ENCODE measurements around the gene LCLAT1.
"Not testable (repeated sequence)": the region's sequence is repeated elsewhere in the genome, so short reads cannot be mapped to it uniquely, and the experiment has no call there.

The LCLAT1 gene

DNA sequence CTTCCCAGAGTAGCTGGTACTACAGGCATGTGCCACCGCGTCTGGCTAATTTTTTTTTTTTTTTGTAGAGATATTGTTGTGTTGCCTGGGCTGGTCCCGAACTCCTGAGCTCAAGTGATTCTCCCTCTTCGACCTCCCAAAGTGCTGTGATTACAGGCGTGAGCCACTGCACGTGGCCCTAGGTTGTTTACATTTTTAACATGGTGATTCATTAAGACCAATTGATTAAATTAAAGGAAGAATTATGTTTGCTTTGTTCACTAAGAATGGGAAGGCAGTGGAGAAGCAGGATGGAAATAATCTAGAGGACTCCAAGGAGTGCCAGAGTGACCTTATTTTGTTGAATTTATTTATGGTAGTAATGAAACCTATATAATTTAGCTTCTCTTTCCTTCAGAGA is 7.5 kb downstream of the LCLAT1 start:
- no peak overlapping the region for H3K27ac Mint-ChIP-seq
- DNase-seq (no peak), ATAC-seq (replicated peaks) (no peak)
- peaks cover 8 to 11% of the 10 kb centered on the region in 2 donors for H3K36me3 Mint-ChIP-seq
- no peaks in the 10 kb centered on the region for H3K27me3 Mint-ChIP-seq
- no peak overlapping the region for H3K4me3 Mint-ChIP-seq
- peaks cover 27 to 64% of the 10 kb centered on the region in 2 donors for H3K4me1 Mint-ChIP-seq
- peaks cover 0 to 4% of the 10 kb centered on the region in 2 donors for H3K9me3 Mint-ChIP-seq

DNA sequence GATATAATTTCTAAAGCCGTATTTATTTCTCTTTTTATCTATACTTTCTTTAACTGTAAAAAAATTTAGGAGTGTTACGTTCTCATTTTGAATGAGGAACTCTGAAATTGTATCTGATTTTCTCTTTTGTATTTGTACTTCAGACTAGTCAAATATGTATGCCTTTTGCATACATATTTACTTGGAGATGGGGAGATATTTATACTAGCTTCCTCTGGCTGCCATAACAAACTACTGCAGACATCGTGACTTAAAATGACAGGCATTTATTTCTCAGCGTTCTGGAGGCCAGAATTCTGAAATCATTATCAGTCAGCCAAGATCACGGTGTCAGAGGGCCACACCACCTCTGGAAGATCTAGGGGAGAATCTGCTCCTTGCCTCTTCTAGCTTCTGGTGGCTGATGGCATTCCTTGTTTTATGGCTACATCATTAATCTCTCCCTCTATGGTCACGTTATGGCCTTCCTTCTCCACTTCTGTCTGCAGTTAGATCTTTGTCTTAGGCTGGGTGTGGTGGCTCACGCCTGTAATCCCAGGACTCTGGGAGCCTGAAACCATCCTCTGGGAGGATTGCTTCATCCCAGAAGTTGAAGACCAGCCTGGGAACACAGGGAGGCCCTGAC is 8.2 kb downstream of the LCLAT1 start:
- no peak overlapping the region for H3K27ac Mint-ChIP-seq
- H3K36me3 Mint-ChIP-seq = peaks cover 10 to 15% of the 10 kb centered on the region in 2 donors
- H3K4me1 Mint-ChIP-seq = peaks cover 28 to 64% of the 10 kb centered on the region in 2 donors
- peaks cover 0 to 4% of the 10 kb centered on the region in 2 donors for H3K9me3 Mint-ChIP-seq
- DNase-seq (no peak), ATAC-seq (replicated peaks) (no peak)
- H3K27me3 Mint-ChIP-seq = no peaks in the 10 kb centered on the region
- no peak overlapping the region for H3K4me3 Mint-ChIP-seq

DNA sequence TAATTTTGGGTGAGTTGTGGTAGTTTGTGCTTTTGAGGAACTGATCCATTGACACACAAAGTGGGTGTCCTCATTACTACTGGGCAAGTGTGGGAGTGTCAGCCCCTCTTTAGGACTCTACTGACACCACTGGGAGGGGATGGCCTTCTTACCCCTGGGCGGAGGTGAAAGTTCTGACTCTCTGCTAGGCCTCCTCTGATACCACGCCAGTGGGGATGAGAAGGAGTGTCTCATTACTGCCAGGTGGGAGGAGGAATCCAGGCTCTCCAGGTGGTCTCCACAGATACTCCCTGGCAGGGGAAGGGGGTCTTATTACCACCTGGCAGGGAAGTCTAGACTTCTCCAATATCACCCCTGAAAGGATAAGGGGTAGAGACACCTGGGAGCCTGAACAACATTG is 9.1 kb downstream of the LCLAT1 start:
- Mint-ChIP-seq H3K9me3 (peaks cover 0 to 4% of the 10 kb centered on the region in 2 donors), H3K36me3 (peaks cover 10 to 16% of the 10 kb centered on the region in 2 donors), H3K27ac (no peak overlapping the region), H3K4me1 (peaks cover 30 to 64% of the 10 kb centered on the region in 2 donors), H3K4me3 (no peak overlapping the region), H3K27me3 (no peaks in the 10 kb centered on the region)
- ATAC-seq (replicated peaks) (peak; percentile 50 to 57), DNase-seq (no peak)

DNA sequence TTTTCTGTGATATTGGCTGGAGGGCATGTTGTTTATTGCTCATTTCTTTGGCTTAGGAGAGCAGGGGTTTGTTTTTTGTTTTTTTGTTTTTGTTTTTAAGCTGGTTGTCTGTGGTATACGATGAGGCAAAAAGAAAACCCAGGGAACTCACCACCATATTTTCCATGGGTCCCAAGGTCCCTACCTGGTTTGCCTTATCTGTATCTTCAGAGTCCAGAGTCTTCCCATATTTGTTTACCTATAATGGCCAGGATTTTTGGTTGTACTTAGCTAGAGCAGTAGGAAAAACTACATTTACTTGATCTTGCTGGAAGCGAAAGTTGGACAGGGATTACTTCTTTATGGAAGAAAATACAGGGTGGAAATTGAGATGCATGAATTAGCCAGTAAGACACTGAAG is 9.5 kb downstream of the LCLAT1 start:
- no peak overlapping the region for H3K4me3 Mint-ChIP-seq
- H3K9me3 Mint-ChIP-seq = peaks cover 0 to 4% of the 10 kb centered on the region in 2 donors
- no peaks in the 10 kb centered on the region for H3K27me3 Mint-ChIP-seq
- peaks cover 30 to 67% of the 10 kb centered on the region in 2 donors for H3K4me1 Mint-ChIP-seq
- ATAC-seq (replicated peaks) (no peak), DNase-seq (no peak)
- peaks cover 14 to 20% of the 10 kb centered on the region in 2 donors for H3K36me3 Mint-ChIP-seq
- no peak overlapping the region for H3K27ac Mint-ChIP-seq

DNA sequence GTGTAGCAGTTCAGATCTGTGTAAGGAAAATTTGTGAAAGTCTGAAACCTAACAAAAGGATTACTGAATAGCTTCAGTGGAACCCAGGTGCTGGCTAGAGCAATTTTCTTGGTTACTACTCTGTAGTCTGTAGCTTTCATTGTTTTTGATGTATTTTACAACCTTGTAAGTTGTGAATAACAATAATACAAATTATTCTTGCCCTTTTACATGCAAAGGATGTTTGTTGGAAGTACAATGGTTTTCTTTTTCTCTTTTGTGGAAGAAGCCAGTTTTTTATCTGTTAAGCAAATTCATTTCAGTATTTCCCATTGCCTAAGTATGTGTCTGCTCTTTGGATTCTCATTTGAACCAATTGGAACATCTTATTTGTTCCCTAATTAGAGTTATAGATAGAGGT is 10.2 kb downstream of the LCLAT1 start:
- no peak overlapping the region for H3K27ac Mint-ChIP-seq

DNA sequence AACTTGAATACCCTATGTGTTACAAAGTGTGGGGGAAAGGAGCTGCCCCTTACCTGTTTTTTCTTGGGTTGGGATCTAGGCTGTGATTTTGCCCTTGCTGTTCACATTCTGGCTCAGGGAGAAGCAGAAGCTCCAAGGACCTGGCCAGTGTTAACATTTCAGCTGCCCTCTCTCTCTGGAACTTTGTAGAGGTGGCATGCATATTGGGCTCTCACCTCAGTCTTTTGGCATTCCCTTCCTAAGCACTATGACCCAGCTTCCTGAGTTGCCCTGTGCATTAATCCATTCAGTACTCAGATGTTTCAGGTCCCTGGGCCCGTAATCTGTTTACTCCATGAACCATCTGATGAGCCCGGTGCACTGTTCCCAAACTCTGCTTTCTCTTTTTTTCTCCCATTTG is 12.1 kb downstream of the LCLAT1 start:
- no peaks in the 10 kb centered on the region for H3K27me3 Mint-ChIP-seq
- peaks cover 35 to 67% of the 10 kb centered on the region in 2 donors for H3K4me1 Mint-ChIP-seq
- DNase-seq = no peak
- H3K4me3 Mint-ChIP-seq = no peak overlapping the region
- no peak overlapping the region for H3K27ac Mint-ChIP-seq
- H3K9me3 Mint-ChIP-seq = peaks cover 0 to 4% of the 10 kb centered on the region in 2 donors
- H3K36me3 Mint-ChIP-seq = peaks cover 15 to 26% of the 10 kb centered on the region in 2 donors
- ATAC-seq (replicated peaks) = no peak

More for the DNA sequence above, 10.2 kb downstream of the LCLAT1 start:
- H3K27me3 Mint-ChIP-seq = no peaks in the 10 kb centered on the region
- H3K36me3 Mint-ChIP-seq = peaks cover 14 to 25% of the 10 kb centered on the region in 2 donors
- no peak for DNase-seq
- no peak overlapping the region for H3K4me3 Mint-ChIP-seq
- ATAC-seq (replicated peaks) = no peak
- H3K9me3 Mint-ChIP-seq = peaks cover 0 to 4% of the 10 kb centered on the region in 2 donors
- peaks cover 32 to 72% of the 10 kb centered on the region in 2 donors for H3K4me1 Mint-ChIP-seq

DNA sequence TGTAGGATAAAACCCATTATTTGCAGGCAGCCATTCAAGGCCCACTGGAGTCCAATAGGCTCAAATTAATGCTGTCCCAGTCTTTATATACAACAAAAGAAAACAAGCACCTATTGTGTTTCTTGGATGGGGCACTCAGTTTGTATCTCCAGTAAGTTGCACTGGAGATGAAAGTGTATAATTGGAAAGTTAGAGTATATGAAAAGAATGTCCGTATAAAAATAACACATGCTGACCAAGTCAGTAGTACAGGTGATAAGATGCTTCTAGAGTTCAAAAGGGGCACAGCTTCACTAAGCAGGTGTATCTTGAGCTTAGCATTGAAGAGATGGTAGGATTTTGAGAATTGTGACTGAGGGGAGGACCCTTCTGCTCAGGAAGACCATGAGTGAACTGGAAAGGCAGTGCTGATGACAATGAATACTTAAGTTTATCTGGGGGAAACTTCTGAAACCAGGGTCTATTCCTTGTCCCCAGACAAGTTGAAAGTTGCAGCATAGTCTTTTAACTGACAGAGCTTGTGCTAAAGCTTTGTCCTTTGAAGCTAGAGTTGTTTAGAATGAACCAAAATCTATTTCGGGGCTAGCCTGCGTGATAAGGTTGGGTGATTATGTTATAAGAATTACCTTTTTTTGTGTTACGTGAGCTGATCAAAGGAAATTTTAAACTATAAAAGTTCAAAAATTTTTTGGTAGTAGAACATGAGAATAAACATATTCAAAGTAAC is 15.2 kb downstream of the LCLAT1 start:
- Mint-ChIP-seq H3K27ac (peak overlapping the region; percentile 25), H3K9me3 (peaks cover 0 to 4% of the 10 kb centered on the region in 2 donors), H3K4me1 (peaks cover 27 to 59% of the 10 kb centered on the region in 2 donors), H3K4me3 (no peak overlapping the region), H3K36me3 (peaks cover 17 to 26% of the 10 kb centered on the region in 2 donors), H3K27me3 (no peaks in the 10 kb centered on the region)
- DNase-seq = no peak
- no peak for ATAC-seq (replicated peaks)

DNA sequence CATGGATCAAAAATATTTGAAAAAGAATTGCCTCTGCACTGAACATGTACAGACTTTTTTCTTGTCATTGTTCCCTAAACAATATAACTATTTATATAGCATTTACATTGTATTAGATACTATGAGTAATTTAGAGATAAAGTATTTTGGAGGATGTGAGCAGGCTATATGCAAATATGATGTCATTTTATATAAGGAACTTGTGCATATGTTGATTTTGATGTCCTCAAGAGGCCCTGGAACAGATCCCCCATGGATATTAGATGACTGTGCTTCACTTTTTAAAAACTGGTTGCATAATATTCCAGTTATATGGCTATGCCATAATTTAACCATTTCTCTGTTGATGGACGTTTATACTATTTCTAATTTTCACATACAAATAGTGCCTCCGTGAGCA is 16.5 kb downstream of the LCLAT1 start:
- DNase-seq = no peak
- peaks cover 21 to 47% of the 10 kb centered on the region in 2 donors for H3K4me1 Mint-ChIP-seq
- H3K27me3 Mint-ChIP-seq = no peaks in the 10 kb centered on the region
- no peak overlapping the region for H3K4me3 Mint-ChIP-seq
- peaks cover 23 to 30% of the 10 kb centered on the region in 2 donors for H3K36me3 Mint-ChIP-seq
- no peak overlapping the region for H3K27ac Mint-ChIP-seq
- peak; percentile 53 to 64 for ATAC-seq (replicated peaks)
- no peaks in the 10 kb centered on the region for H3K9me3 Mint-ChIP-seq

DNA sequence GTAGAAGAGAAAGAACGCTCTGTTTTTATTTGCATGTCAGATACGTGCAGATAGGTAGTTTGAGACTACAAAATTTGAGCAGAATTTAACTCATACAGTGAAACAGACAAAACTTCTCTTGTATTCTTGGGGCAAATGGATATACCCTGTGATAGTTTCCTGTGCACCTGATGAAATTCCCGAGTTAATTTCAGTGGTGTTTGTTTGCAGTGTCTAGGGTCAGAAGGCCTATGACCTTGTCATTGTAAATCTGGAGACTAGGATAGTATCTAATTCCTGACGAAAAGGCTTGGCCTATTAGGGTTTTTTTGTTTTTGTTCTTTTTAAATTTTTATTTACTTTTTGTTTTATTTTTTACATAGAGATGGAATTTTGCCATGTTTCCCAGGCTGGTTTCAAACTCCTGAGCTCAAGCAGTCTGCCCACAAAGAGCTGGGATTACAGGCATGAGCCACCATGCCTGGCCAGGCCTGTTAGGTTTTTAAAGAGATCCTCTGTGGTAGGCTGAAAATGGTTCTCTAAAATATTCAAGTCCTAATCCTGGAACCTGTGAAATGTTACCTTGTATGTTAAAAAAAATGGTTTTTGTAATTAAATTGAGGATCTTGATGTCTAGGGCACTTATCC is 17.6 kb downstream of the LCLAT1 start:
- Mint-ChIP-seq H3K4me3 (no peak overlapping the region), H3K27ac (no peak overlapping the region), H3K4me1 (peaks cover 18 to 42% of the 10 kb centered on the region in 2 donors), H3K9me3 (peaks cover 3 to 8% of the 10 kb centered on the region in 2 donors), H3K27me3 (no peaks in the 10 kb centered on the region), H3K36me3 (peaks cover 23 to 34% of the 10 kb centered on the region in 2 donors)
- DNase-seq = no peak
- ATAC-seq (replicated peaks) = no peak

DNA sequence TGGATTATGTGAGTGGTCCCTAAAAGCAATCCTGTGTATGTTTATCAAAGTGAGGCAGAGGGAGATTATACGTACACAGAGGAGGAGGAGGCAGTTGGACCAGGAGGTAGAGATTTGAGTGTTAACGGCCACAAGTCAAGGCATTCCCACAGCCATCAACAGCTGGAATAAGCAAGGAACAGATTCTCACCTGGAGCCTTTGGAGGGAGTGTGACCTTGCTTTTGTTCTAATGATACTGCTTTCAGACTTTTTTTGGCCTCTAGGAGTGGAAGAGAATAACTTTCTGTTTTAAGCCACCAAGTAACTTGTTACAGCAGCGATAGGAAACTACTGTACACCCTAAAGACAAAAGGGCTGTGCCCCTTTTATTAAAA is 18.1 kb downstream of the LCLAT1 start:
- ATAC-seq (replicated peaks) (no peak), DNase-seq (no peak)
- H3K4me1 Mint-ChIP-seq = peaks cover 19 to 42% of the 10 kb centered on the region in 2 donors
- H3K4me3 Mint-ChIP-seq = no peak overlapping the region
- H3K27me3 Mint-ChIP-seq = no peaks in the 10 kb centered on the region
- no peak overlapping the region for H3K27ac Mint-ChIP-seq
- peaks cover 25 to 35% of the 10 kb centered on the region in 2 donors for H3K36me3 Mint-ChIP-seq
- peaks cover 3 to 8% of the 10 kb centered on the region in 2 donors for H3K9me3 Mint-ChIP-seq

DNA sequence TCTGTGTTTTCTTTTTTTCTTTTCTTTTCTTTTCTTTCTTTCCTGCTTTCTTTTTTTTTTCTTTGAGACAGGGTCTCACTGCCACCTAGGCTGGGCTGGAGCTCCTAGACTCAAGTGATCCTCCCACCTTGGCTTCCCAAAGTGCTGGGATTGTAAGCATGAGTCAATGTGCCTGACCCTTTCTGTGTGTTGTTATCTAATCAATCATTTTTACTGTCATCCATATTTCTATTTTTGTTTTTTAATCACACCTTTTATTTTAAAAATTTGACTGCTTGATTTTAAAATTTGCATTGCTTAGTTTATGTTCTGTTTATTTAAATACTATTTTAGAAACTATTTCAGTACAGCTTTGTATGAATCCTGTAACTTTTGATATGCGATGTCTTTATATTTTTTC is 19.2 kb downstream of the LCLAT1 start:
- Mint-ChIP-seq H3K27me3 (no peaks in the 10 kb centered on the region), H3K4me3 (no peak overlapping the region), H3K4me1 (peaks cover 18 to 37% of the 10 kb centered on the region in 2 donors), H3K9me3 (peaks cover 3 to 8% of the 10 kb centered on the region in 2 donors), H3K27ac (no peak overlapping the region), H3K36me3 (peaks cover 21 to 31% of the 10 kb centered on the region in 2 donors)
- DNase-seq (no peak), ATAC-seq (replicated peaks) (no peak)

DNA sequence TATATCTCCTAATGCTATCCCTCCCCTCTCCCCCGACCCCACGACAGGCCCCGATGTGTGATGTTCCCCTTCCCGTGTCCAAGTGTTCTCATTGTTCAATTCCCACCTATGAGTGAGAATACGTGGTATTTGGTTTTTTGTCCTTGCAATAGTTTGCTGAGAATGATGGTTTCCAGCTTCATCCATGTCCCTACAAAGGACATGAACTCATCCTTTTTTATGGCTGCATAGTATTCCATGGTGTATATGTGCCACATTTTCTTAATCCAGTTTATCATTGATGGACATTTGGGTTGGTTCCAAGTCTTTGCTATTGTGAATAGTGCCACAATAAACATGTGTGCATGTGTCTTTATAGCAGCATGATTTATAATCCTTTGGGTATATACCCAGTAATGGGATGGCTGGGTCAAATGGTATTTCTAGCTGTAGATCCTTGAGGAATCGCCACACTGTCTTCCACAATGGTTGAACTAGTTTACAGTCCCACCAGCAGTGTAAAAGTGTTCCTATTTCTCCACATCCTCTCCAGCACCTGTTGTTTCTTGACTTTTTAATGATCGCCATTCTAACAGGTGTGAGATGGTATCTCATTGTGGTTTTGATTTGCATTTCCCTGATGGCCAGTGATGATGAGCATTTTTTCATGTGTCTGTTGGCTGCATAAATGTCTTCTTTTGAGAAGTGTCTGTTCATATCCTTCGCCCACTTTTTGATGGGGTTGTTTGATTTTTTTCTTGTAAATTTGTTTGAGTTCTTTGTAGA is 20.2 kb downstream of the LCLAT1 start:
- not testable (repeated sequence) for H3K9me3 Mint-ChIP-seq; DNase-seq; H3K27me3 Mint-ChIP-seq; H3K4me3 Mint-ChIP-seq; ATAC-seq (replicated peaks); H3K27ac Mint-ChIP-seq
- Mint-ChIP-seq H3K4me1 (peaks cover 15 to 41% of the 10 kb centered on the region in 2 donors), H3K36me3 (peaks cover 17 to 28% of the 10 kb centered on the region in 2 donors)

DNA sequence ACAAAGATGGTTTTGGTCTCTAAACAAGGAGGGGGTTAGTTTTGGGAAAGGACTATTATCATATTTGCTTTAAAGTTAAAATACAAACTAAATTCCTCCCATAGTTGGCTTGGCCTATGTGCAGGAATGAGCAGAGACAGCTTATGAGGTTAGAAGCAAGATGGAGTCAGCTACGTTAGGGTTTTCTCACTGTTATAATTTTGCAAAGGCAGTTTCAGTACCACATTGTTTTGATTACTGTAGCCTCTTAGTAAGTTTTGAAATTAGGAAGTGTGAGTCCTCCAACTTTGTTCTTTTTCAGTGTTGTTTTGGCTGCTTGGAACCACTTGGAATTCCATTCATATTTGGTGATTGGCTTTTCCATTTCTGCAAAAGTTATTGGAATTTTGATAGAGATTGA is 23.4 kb downstream of the LCLAT1 start:
- no peak for ATAC-seq (replicated peaks)
- H3K9me3 Mint-ChIP-seq = peaks cover 3 to 8% of the 10 kb centered on the region in 2 donors
- H3K36me3 Mint-ChIP-seq = peaks cover 16 to 27% of the 10 kb centered on the region in 2 donors
- no peak overlapping the region for H3K4me3 Mint-ChIP-seq
- DNase-seq = no peak
- H3K27ac Mint-ChIP-seq = no peak overlapping the region
- no peaks in the 10 kb centered on the region for H3K27me3 Mint-ChIP-seq
- peaks cover 14 to 44% of the 10 kb centered on the region in 2 donors for H3K4me1 Mint-ChIP-seq

DNA sequence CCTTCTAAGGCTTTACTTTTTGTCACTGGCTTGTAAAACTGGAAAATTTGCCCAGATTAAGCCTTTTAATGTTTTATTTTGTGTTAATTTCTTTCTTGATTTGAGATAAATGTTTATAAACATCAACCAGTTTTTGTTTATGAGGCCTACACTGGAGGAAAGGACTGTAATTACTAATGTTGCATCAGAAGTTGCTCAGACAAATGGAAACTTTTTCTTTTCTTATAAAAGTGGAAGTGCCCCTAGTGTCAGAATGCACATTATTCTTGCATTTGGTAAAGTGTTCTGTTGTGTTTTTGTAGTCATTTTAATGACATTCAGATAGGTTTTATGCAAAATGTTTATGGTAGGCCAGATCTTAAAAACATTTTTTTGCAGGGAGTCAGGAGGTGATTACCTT is 25.3 kb downstream of the LCLAT1 start:
- ATAC-seq (replicated peaks) (peak; percentile 66), DNase-seq (no peak)
- H3K27me3 Mint-ChIP-seq = no peaks in the 10 kb centered on the region
- no peak overlapping the region for H3K4me3 Mint-ChIP-seq
- H3K4me1 Mint-ChIP-seq = peaks cover 12 to 39% of the 10 kb centered on the region in 2 donors
- peaks cover 3 to 8% of the 10 kb centered on the region in 2 donors for H3K9me3 Mint-ChIP-seq
- H3K27ac Mint-ChIP-seq = no peak overlapping the region
- peaks cover 14 to 27% of the 10 kb centered on the region in 2 donors for H3K36me3 Mint-ChIP-seq

Measured in stimulated activated naive B cell treated with anti-CD40 and anti-IgM and Interleukin-4, amounts not matched to agents 10 μg/mL and 1 μg/mL and 100 μg/mL, for 72 hours (primary cell).